GM19328 (cell line): ENCODE measurements around the gene HIPK2.
"Not testable (repeated sequence)": the region's sequence is repeated elsewhere in the genome, so short reads cannot be mapped to it uniquely, and the experiment has no call there.

ENCODE experiments used
- ATAC-seq: cut with Tn5 transposase; IDR thresholded peaks from one replicate; pipeline ENCODE4 v1.9.1; 2021; ENCODE audit warnings: mild to moderate bottlenecking, moderate library complexity; ENCODE audit not compliant: unreplicated experiment

HIPK2 gene

DNA sequence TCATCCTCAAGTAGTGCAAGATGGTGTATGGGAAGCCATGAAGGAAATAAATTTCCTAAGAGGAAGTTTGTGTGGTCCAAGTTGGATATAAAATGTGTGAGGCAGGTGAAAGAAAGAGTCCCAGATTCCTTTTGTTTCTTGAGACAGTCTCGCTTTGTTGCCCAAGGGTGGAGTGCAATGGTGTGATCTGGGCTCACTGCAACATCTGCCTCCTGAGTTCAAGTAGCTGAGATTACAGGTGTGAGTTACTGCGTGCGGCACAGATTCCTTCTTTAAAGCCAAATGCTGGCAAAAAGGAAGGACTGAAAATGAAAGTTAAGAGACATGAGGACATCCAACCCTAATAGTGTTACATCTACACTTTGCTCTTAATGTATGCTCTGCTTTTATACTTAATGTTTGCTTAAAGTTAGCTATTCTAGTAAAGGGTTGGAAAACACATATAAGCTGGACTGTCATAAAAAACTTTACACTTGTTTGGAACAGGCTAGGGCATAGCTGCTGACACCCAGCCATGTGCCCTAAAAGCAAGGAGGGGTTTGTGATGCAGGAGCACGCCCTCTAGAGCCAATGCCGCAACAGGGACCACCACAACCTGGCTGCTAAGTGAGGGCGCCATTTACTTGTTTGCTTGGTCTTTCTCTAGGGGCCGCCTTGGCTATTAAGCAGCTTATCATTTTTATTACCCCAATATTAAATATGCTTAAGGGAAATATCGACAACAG is 219.8 kb downstream of the HIPK2 start:
- ATAC-seq = no peak

DNA sequence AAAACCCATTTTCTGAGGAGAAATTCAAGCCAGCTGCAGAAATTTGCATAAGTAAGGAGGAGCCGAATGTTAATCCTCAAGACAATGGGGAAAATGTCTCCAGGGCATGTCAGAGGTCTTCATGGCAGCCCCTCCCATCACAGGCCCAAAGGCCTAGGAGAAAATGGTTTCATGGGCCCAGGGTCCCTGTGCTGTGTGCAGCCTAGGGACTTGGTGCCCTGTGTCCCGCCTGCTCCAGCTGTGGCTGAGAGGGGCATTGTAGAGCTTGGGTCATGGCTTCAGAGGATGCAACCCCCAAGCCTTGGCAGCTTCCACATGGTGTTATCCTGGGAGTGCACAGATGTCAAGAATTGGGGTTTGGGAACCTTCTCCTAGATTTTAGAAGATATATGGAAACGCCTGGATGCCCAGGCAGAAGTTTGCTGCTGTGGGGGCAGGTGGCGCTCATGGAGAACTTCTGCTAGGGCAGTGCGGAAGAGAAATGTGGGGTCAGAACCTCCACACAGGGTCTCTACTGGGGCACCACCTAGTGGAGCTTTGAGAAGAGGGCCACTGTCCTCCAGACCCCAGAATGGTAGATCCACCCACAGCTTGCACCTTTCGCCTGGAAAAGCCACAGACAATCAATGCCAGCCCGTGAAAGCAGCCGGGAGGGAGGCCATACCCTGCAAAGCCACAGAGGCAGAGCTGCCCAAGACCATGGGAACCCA is 223.7 kb downstream of the HIPK2 start:
- not testable (repeated sequence) for ATAC-seq

DNA sequence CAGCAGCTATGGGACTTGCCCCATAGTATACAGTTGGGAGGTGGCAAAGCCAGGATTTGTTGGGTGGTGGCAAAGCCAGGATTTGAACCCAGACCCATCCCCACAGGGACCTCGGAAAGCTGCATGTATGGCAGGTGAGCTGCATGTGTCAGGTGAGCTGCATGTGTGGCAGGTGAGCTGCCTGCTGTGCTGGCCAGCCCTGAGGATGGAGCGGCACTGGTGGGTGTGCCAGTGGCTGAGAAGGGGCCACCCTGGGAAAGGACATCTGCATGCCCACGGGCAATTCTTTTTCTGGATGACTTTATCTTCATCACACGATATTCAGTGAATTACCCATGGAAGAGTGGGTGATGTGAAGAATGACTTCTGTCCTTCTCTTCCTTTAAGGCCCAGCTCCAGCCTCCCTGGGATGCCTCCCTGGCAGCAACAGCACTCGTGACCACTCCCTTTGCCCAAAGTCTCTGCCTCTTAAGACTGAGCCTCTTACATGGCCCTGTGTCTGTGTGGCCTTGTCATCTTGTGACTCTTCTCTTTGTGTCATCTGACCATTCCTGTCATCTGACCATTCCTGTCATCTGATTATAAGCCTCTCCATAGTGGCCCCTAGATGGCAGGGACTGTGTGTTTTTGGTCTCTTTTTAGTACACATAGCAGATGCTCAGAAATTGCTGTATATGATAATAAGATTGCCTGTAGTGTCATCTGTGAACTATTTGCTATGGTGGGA is 229.3 kb downstream of the HIPK2 start:
- no peak for ATAC-seq

DNA sequence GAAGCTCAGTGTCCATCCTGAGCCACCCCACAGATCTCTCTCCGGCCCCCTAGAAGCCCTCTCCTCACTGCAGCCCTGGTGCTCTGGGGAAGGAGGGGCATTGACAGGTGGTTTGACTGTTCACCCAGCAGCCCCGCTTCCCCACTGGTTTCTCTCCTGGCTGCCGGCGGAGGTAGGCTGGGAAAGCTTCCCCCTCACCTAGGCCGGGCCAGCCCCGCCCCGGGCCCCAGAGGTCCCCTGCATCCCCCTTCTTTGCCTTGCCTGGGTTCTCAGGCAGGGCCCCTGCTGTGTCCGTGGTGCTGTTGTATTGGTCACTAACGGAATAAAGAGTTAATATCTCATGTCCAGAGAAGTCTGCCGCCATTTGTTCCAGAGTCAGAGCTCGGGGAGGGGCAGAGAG is 233.2 kb downstream of the HIPK2 start:
- ATAC-seq = no peak

DNA sequence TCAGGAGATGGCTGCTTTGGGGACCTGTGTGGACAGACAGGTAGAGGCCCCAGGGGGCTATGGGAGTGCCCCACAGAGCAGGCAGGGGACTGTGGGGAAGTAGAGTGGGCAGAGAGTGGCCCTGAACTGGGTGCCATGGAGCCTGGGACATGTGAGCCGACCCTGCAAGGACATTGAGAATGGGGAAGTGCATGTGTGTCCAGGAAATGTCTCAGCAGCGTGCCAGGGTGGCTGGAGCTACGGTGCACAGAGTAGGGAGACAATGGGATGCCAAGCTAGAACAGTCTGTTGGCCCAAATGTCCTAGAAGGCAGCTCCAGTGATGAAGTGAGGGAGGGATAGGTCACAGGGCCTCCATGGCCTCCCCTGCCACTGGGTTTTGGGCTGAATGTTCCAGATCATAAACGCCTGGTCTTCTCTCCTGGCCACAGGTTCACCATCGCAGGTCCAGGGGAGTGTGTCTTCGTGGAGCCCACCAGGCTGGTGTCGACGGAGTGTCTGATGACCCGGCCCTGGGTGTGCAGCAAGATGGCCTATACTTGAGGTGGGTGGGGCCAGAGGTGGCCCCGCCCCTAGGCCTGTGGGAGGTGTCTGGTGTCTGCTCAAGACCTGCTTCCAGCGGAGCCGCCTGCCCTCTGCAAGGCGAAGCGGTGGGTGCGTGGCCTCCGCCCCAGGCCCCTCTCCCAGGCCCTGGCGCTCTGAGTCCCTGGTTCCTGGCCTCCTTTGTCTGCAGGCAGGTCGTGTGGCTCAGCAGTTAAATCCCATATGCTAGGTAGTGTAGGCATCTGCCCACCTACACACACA is 233.8 kb downstream of the HIPK2 start:
- no peak for ATAC-seq

DNA sequence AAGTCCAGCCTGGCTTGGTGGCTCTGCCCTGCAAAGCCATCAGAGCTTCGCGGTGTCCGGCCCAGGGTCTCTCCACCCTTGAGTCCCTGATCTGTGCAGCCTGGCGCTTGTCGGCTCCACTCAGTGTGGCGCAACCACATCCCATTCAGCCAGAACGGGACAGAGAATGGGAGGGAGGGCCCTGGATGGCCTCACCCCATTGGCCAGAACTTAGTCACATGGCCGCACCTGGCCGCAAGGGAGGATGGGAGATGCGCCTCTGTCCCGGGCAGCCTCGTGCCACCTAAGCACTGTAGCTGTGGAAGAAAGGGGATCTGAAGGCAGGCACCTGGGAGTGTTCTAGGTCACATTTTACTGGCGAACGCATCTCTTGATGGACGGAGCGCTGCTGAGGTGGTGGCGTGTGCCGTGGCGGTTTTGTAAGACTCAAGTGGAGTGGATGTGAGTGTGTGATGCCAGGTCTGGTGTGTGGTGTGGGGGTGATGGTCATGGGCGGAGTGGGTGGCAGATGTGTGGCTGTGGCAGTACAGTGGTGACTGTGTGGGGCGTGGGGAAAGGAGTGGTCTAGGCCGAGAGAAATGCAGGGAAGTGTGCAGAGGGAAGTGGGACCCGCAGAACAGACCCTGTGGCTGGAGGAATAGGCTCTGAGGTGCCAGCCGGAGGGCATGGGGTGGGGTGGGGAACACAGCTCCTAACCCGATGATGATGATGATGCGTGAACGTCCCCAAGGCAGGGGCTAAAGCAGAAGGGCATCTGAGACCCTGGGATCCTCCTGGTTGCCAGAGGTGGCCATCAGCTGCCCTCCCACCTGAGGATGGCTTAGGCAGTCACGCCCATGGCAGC is 235.3 kb downstream of the HIPK2 start:
- ATAC-seq = no peak

DNA sequence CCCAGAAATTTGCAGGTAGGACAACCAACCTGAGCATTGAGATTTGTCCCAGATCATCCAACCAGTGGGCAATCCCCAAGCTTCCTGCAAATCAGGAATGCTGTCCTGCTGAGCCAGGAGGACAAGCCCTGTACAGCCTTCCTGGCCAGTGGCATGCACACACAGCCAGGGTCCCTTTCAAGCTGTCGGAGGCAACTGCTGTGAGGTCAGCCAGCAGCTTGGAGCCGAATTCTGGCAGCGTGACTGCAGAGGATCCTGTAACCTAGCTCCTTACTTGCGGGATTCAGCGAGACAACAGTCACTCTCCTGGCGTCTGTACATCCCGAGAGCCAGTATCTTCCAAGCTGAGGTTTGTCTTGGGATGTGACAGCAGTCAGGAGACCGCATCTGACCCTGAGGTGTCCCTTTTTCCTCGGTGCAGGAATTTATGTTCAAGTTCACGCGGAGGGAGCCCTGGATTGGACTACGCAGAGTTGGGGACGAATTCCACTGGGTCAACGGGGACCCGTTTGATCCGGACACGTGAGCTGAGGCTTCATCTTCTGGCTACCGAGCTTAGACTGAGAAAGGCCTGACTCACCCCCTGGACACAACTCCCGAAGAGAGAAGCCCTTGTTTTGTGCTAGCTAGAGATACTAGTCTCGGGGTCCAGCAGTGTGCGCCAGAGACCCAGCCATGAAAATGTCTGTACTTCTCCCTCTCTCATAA is 236.0 kb downstream of the HIPK2 start:
- ATAC-seq = no peak

DNA sequence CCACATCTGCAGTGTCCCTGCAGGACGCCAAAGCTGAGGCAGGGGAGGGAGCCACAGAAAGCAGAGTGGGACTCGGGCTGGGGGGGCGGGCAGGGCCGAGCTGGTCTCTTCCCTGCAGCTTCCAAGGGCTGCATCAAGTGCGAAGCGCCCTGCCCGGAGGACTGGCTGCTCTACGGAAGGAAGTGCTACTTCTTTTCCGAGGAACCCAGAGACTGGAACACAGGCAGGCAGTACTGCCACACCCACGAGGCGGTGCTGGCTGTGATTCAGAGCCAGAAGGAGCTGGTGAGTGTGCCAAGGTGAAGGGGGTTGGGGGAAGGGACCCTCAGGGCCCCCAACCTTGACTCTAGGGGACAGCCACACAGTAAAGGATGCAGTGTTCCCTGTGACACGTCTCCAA is 237.6 kb downstream of the HIPK2 start:
- no peak for ATAC-seq

DNA sequence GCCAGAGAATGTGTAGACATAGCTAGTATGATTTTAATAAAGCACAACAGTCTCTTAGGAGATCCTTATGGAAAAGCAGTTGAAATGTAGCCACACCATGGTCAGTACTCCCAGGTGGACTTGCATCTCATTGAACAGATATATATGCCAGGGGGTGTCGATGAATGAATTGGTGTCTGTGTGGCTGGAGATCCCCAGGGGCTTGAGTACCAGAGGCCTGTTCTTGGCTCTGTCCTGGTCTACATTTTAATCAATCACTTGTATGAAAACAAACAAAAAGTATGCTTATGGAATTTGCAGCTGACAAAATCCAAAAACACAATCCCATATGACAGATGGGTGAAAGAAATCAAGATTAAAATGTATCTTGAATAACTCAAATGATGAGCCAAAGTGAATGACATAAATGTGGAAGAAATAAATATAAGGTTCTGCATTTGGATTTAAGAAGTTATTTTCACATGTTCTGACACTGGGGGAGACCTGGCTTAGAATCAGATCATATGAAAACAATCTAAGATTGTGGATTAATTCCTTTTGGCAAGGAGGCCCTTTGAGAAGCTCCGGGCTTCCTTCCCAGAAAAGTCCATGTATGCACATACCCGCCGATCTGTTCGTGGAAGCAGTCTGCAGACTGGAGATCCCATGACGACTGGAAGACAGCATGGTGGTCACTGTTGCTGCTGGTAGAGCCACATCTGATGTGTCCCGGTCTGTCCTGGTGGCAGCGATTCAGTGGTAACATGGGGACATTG is 238.7 kb downstream of the HIPK2 start:
- no peak for ATAC-seq

DNA sequence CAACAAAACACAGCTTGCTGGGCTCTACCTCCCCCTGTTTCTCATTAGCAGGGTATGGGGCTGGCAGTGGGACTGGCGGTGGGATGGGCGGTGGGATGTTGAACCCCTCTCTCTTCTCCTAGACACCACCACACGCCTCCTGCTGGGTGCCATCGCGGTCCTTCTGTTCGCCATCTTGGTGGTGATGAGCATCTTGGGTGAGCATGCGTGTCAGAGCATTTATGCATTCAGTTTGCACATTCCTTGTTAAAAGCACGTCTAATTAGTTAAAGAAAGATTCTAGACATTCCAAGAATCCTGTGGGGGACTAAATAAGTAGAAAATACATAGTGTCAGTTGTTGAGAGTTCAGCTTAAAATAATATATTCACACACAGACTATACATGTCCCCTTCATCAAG is 241.6 kb downstream of the HIPK2 start:
- ATAC-seq = no peak

DNA sequence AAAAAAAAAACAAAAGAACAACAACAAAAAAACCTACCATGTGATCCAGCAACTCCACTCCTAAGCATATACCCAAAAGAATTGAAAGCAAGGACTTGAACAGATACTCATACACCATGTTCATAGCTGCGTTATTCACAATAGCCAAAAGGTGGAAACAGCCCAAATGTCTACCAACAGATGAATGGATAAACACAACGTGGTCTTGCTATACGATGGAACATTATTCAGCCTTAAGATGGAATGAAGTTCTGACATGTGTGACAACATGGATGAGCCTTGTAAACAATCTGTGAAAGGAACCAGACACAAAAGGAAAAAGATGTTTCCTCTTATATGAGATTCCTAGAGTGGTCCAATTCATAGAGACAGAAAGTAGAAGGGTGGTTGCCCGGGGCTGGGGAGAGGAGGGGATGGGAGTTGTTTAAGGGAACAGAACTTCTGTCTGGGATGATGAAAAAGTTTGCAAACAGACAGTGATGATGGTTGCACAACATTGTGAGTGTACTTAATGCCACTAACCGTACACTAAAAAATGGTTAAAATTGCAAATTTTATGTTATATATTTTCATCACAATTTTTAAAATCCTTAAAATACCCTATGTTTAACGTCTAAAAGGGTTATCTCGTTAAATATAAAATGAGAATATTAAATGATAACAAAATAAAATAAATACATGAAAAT is 242.7 kb downstream of the HIPK2 start:
- ATAC-seq = no peak

DNA sequence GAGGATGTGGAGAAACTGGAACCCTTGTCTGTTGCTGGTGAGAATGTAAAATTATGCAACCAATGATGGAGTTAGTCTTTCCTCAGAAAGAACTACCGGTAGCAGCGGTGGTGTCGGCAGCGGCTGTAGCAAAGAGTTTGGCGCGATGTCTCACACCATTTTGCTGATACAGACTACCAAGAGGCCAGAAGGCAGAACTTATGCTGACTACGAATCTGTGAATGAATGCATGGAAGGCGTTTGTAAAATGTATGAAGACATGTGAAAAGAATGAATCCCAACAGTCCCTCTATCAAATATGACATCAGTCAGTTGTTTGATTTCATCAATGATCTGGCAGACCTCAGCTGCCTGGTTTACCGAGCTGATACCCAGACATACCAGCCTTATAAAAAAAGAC is 243.7 kb downstream of the HIPK2 start:
- ATAC-seq = no peak

DNA sequence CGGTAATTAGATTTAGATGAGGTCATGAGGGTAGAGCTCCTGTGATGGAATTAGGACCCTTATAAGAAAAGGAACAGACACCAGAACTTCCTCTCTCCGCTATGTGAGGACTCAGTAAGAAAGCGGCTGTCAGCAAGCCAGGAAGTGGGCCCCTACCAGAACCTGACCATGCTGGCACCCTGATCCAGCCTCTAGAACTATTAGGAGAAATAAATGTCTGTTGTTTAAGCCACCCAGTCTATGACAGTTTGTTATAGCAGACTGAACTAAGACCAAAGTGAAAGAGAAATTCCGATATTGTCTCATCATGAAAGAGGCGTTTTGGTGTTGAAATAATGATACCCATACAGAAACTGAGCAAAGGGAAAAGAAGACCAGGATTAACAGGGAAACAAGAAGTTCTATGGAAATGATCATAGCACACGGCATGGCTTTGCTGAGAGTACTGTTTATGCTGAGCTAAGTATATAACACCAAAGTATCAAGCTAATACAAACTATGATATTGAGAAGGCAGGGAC is 245.1 kb downstream of the HIPK2 start:
- no peak for ATAC-seq

DNA sequence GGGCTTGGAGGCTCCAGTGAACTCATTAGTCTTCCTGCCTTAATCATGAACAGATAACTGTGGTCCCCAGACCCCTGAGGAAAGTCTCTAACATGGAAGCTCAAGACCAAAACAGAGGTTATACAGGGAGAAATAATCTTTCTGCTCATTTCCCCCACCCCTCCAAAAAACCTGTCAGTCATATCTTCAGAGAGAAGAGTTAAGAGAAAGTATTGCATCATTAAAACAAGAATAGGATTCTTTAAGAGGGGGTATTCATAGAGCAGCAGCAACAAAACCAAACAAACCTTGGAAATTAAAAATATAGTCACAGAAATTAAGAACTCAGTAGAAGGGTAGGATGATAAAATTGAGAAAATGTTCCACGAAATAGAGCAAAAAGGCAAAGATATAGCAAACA is 246.7 kb downstream of the HIPK2 start:
- no peak for ATAC-seq

DNA sequence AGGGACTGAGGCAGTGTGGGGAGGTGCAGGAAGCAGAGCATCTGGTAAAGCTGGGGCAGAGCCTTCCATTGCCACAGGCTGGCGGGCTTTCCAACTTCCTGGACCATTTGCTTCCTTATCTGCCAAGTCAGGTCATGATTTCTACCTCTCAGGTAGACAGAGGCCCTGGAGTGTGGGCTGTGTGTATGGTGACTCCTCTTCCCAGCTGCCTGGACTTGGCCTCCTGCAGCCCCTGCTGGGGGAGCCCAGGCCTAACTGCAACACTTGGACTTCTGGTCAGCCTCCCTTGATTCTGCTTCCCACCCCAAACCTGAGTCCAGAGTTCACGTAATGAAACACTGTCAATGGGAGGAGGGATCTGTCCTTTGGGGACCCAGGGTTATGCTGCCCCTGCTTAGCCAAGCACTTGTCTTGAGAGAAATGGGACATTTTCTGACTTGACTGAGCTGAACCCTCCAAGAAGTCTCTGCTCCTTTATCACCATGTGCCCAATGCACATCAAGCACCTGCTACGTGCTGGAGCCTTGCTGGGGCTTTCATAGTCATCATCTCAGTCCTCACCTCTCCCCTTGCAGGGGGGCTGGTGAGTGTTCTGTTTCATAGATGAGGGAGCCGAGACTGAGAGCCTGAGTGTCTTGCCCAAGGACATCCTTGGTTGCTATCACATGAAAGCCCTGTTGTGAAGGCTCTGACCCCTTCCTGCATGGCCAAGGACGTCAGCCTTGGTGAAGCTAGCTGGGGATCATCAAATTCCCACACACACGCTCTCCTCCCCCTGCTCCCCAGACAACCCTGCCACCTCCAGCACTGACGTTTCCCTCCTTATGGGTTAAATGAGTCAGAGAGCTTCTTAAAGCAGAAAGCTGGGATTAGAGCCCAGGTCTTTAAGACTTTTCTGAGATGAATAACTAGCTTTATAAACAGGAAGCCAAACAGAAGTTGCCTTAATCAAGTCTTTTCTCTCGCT is 250.9 kb downstream of the HIPK2 start:
- no peak for ATAC-seq

DNA sequence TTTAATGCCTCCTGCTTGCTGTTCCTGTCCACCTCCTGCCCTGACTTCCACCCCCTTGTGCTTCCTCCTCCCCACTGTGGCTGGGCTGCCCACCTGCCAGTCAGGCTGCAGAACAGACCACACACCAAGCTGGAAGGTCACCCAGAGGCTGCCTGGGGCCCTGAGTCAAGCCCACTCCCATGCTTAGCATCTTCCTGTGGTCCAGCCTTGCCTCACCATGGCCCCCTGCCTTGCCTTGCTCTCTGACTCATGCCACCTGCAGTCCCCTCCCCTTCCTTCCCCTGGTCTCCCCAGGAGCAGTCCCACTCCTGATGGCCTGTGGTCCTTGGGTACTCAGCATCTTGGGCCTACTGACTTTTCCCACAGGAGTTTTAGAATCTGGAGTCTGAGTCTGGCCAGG is 252.0 kb downstream of the HIPK2 start:
- no peak for ATAC-seq

DNA sequence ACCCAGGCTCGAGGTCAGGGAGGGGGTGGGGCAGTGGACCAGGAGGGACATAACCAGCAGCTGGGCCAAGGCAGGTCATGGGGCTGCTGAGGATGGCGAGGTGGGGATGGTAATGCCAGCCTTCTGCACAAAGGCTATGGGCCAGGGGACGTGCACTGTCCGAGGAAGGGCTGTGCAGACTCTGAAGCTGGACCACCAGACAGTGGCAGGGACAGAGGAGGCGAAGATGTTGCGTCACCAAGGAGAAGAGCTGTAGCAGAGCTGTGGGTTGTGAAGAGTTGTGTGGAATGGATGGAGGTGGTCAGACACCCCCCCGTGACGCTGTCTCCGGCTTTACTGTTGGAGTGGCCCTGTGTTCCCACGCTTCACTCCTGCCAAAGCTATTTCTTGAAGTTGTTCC is 252.6 kb downstream of the HIPK2 start:
- no peak for ATAC-seq
